HG03045 (cell line): ENCODE results near the gene TMEM239.
"Not testable (repeated sequence)": the region's sequence is repeated elsewhere in the genome, so short reads cannot be mapped to it uniquely, and the experiment has no call there.

Source experiments
- ATAC-seq: cut with Tn5 transposase; IDR thresholded peaks from one replicate; pipeline ENCODE4 v1.9.1; 2021; ENCODE audit warnings: mild to moderate bottlenecking, moderate library complexity; ENCODE audit not compliant: unreplicated experiment

The TMEM239 gene

DNA sequence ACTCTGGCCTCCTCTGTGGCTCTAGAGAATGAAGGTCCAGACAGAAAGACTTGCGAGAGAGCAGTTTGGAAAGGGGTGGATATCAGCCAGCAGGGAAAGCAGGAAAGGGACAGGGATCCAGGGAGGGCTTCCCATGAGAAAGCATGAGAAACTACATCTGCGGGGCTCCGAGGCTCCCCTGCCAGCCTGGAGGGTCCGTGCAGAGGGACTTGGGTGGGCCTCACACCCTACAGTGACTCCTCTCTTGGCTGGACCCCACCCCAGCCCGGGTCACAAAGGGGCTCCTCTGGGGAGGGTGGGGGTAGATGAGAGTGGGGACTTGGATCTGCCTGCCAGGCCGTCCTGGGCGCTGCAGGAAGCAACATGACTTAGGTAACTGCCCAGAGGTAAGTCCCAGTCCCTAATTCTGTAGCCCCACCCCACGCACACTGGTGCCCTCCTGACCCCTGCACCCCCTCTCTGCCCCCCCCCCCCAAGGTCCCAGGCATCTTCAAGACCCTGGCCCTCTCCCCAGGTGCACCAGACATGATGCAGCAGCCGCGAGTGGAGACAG lies at the start of gene TMEM239:
Gene TMEM239 (plus strand): TSS at position 335 of the 553 bp plus-strand sequence. CDS start 191 bp downstream, at position 526.
- ATAC-seq = no peak

DNA sequence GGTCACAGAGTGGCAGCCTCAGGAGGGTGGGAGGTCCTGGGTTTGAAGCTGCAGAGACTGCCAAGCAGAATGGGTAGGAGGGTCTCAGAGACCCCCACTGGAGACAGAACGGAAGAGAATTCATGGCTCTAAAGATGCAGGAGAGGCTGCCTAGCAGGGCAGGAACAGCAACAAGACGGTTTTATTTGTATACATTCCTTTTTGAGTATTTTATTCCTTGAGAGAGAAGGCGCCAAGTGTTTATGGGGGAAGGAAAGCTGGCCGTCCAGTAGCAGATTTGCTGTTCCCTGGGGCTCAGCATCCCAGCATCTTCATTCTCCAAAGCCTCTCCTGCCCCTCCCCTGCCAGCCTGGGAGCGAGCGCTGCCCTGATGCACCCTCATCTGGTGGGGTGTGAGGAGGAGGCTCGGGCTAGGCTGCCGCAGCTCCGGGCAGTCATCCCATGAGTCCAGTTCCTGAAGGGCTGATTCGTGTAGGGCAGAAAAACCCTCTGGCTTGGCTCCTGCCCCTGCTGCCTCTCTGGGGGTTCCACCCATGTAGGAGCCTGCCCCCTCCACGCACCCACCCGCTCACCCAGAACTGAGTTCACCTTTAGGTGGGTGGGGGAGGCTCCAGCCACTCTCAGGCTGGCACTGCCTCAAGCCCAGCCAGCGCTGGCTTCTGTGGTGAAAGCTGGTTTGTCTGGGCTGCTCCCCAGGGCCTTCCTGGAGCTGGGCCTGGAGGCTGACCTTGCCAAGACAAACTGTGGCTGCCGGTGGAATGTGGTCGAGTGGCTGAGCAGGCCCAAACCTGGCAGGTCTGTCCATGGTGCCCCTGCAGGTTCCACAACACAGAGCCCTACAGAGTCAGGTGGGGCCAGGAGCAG lies 48.2 kb upstream of the TMEM239 start:
- ATAC-seq = no peak

DNA sequence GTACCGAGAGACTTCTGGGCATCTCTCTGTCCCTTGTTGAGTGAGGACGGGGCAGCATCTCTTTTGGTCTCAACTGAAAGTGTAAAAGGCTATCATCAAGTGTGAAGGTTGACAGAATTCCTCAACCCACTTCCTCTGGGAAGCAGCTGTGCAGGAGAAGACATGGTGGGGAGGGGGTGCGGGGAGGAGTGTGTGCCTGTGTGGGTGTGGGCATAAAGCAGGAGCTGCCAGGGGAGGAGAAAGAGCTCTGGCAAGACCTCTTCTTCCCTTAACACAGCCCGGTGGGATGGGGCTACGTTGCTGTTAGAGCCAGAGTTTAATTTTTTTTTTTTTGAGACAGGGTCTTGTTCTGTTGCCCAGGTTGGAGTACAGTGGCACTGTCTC lies 47.5 kb upstream of the TMEM239 start:
- ATAC-seq = no peak

DNA sequence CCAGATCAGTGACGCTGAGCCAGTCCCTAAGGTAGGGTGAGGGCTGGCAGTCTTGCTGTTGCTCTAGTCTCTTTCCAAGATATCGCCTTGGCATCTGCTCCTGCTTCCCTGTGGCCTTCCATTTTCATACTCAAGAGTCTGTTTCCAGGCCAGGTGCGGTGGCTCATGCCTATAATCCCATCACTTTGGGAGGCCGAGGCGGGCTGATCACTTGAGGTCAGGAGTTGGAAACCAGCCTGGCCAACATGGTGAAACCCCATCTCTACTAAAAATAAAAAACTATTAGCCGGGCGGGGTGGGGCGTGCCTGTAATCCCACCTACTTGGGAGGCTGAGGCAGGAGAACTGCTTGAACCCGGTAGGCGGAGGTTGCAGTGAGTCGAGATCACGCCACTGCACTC lies 46.1 kb upstream of the TMEM239 start:
- not testable (repeated sequence) for ATAC-seq

DNA sequence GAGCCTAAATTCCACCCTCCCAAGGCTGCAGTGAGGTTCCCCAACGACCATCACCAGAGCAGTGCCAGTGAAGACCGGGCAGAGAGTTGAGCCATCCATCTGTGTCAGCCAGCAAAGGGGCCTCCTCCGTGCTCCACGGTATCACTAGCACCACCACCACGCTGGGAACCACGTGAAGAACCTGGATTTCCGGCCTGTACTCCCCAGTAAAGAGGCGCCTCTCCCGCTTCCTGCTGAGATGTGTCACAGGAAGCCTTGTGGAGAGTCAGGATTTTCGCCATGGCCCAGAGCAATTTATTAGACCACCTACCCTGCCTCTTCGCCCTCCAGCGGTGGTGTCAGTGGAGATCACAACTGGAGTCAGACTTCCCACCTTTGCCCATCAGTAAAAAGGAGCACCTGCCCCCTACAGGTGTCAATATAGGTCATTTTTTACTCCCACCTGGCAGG lies 44.5 kb upstream of the TMEM239 start:
- ATAC-seq = no peak

DNA sequence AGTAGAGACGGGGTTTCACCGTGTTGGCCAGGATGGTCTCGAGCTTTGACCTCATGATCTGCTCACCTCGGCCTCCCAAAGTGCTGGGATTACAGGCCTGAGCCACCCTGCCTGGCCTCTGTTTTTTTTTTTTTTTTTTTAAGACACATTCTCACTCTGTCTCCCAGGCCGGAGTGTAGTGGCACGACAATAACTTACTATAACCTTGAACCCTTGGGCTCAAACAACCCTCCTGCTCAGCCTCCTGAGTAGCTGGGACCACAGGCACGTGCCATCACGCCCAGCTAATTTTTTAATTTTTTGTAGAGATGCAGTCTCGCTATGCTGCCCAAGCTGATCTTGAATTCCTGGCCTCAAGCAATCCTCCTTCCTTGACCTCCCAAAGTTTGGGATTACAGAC lies 42.4 kb upstream of the TMEM239 start:
- ATAC-seq = no peak

DNA sequence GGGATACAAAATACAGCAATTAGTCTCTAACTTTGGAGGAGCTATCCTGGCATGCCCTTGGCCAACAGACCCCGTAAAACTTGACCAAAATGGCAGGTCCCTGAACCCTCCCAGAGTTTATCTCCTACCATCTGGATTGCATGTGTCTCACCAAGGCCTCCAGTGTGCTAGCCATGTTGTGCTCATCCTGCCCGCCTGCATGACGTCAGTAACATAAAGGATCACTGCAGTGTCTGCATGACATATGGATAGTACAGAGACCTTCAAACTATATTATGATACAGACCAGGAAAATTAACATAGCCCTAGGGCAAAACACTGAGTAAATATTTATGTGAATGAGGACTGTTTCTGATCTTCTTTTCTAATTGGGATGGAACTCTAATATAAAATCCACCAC lies 41.0 kb upstream of the TMEM239 start:
- ATAC-seq = no peak

DNA sequence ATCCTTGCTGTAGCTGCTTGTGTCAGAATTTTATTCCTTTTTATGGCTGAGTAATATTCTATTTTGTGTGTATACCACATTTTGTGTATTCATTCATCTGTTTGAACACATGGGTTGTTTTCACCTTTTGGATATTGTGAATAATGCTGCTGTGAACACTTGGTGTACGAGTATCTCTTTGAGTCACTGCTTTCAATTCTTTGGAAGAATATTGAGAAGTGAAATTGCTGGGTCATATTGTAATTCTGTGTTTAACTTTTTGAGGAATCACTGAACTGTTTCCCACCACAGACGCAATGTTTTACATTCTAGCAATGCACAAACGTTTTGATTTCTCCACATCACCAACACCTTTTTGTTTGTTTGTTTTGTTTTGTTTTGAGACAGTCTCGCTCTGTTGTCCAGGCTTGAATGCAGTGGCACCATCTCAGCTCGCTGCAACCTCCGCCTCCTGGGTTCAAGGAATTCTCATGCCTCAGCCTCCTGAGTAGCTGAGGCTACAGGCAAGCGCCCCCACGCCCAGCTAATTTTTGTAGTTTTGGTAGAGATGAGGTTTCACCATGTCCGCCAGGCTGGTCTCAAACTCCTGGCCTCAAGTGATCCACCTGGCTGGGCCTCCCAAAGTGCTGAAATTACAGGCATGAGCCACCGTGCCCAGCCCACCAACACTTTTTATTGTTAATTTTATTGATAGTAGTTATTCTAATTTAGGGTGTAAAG lies 37.4 kb upstream of the TMEM239 start:
- no peak for ATAC-seq

DNA sequence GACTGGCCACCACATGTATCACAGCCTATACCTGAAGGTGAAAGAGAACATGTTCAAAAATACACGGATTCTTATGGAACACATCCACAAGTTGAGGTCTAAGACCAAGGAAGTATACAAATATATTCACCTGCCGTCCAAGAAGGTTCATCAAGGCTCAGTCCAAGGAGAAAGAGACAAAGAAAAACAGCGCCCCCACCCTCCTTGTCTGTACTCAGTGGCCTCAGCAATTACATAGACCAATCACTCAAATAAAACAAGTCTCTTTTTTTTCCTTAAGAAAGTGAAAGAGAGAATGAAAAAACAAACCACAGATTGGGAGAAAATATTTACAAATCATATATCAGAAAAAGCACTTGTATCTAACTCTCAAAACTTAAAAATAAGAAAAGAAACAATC lies 35.2 kb upstream of the TMEM239 start:
- no peak for ATAC-seq

DNA sequence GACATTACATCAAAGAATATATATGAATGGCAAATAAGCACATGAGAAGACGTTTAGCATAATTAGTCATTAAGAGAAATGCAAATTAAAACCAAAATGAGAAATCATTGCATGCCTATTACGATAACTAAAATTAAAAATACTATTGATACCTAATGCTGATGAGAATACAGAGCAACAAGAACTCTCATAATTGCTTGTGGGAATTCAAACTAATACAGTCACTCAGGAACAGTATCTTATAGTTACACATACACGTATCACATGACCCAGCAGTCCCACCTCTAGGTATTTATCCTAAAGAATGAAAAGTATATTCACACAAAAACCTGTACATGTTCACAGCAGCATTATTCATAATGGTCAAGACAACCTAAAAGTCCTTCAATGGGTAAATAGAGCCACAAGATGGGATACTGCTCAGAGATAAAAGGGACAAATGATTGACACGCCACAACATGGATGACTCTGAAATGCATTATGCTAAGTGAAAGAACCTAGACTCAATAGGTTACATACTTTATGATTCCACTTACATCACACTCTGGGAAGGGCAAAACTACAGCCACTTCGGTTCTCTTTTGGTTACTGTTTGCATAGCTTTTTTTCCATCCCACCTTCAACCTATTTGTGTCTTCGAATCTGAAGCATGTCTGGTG lies 32.1 kb upstream of the TMEM239 start:
- ATAC-seq = no peak

DNA sequence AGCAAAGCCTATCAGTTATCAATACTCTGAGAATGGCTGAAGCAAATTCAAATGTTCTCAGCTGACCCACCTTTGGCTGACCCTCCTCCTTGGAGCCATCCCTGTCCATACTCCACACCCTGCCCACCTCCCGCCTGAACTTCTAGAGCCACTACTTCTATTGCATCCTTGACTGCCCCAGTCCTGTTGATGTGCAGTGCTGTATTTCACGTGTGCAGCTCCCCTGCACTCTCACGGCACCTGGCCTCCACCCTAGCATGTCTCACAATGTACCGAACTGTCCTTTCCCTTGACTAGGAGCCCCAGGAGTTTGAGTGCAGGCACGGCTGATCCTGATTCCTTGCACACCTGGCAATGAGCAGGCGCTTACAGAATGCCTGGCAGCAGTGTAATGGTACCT lies 22.7 kb upstream of the TMEM239 start:
- ATAC-seq = no peak

DNA sequence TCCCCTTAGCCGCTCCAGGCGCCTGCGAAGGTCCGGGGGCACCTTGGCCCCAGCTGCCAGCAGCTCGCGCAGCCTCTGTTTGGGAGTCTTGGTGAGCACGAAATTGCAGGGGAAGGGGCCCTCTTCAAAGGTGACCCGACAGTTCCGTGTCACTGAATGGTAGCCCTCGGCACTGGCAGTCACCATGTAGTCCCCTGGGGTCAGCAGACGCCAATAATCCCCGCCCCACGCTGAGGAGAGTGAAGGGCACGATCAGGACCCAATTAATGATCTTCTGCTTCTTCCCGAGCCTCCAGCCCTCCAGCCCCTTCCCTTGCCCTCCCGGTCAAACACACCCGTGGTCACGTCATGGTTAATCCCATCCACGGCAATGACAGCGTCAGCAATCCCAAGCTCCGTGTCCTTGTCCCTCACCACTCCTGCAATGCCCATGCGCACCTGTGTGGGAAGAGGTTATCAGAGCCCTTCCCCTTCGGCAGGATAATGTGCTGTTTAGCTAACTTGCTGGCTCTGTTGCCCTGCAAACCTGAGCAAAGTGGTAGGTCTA lies 21.9 kb upstream of the TMEM239 start:
- ATAC-seq = no peak

DNA sequence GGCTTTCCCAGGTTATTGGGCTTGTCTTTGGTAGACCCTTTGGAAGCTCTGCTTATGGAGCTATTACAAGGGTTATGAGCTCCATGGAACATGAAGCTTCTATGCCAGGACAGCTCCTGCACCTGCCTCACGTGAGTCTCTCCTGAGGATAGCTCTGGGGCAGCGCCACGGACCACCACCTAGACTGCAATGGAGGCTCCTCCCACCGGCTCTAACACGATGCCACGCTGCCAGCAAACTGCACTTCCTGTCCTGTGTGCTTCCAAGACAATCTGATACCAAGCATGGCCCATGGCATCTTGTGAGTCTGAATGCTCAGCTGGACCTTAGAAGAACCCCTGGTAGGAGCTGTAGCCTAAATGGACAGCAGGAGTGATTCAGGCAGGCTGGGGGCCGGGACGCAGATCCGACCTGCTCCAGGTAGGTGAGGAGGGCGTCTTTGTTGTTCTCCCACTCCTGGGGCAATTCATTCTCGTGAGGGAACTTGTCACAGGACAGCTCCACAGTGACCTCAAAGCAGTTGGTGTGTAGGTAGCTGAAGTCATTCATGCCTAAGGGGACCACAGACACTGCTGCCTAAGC lies 21.2 kb upstream of the TMEM239 start:
- no peak for ATAC-seq

DNA sequence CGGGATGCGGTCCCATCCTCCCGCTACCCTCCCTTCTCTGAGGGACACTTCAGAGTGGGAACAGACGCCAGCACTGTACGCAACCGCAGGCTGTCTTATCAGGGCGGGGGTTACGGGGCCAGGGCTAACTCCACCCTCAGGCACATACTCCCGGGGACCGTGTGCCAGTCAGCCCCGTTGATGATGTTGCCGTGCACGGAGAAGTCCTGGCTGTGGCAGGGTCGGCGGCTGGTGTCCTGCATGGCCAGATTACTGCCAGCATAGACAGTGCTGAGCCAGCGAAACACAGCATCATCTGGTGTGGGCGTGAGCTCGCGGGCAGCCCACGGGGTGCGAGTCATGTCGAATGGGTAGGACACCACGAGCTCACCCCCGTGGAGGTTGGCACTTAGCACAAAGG lies 20.7 kb upstream of the TMEM239 start:
- ATAC-seq = no peak

DNA sequence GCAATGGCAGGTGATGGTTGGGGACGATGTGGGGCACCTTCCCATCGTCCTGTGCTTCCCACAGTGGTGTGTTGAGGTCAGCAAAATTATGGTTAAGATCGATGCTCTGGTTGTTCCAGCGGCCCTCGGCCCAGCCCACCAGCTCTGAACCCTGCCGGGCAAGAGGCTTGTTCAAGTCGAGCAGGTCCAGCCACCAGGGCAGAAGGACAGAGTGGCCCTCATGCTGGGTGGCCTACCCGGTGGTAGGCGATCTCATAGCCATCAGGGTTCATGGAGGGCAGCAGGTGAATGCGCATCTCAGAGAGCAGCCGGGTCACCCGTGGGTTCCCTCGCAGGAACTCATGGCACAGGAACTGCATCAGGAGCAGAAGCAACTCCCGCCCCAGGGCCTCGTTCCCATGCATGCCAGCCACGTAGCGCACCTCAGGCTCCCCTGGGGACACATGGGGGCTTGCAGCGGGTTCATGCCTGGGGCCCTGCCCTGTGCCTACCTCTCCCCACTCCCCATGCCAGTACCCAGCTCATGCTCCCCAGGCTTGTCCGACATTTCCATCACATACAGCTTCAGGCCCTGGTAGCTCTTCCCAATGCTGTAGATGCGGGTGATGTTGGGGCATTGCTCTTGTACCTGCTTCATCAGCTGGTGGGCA lies 20.0 kb upstream of the TMEM239 start:
- no peak for ATAC-seq

DNA sequence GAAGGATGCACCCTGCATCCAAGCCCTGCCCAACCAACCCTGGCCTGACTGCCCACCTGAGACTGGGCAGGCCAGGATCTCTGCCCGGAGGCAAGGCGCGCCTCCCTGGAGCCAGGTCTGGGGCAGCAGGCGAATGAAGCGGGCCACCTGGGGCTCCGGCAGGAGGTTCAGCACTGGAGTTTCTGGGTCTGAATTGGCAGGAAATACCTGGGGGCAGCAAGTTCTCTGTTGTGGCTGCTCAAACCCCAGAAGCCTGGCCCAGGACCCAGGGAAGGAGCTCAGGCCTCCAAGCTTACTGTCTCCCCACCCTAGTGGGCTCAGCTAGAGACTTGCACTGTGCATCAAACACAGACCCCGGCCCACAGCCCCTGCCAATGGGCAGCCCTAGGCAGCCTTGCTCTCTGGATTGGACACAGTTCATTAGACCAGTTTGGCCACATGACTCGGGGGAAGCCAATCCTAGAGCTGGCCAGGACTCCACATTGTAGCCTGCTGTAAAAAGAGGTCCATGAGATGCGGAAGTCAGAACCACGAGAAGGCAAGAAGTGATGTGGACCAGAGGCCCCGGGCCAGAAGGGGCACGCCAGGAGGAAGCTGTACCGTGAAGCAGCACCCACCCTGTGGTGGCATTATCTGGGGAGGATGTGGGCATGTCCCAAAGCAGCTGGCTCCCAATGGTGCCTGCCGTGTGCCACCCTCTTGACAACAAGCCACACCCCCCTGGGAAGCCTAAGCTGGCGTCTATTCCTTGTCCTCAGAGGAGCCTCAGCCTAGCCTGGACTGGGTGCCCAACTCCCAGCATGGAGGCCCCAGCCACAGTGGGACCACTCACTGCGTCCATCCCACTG lies 18.8 kb upstream of the TMEM239 start:
- no peak for ATAC-seq

DNA sequence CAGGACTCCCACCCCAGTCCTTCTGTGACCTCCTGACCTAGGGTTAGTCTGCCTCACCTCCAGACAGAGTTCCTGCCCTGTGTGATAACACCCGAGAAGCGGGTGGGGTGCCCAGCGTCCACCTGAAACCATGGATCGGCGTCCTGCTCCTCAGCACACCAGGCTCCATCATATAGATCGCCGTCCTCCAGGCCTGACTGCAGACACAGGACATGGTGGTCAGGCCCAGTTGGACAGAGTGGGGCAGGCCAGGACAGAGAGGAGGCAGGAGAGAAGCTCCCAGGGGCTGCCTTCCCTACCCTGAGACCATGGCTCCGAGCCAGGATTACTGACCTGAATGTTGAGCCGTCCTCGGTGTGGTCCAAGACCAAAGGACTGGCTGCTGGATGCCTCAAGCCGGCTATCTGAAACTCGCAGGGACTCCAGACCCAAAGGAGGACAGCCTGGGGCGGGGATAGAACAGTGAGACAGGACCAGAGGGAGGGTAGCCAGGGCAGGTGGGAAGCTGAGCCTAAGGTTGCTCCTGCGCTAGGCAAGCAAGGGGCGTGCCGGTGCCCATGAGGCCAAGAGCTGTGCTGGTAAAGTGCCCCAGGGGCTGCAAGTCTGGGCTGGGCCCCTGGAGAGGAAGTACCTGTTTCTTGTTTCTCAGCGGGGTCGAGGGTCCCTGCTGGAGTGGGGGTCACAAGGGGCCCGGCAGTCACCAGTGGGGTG lies 17.9 kb upstream of the TMEM239 start:
- ATAC-seq = no peak

DNA sequence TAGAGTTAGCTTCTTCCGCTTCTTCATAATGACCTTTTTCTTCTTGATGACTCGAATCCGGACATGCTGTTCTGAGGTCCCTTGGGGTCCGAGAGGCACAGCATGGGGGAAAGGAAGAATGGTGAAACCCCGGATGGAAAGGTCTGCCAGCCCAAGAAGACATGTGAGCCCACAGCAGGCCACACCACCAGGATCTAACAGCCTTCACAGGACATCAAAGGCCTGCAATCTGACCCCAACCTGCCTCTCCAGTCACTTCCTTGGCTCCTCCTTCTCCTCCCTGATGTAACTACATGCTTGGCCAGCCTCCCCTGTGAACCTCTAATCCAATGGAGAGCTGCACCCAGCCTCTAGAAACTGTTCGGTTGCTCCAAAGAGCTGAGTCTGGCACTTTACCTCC lies 17.4 kb upstream of the TMEM239 start:
- no peak for ATAC-seq

DNA sequence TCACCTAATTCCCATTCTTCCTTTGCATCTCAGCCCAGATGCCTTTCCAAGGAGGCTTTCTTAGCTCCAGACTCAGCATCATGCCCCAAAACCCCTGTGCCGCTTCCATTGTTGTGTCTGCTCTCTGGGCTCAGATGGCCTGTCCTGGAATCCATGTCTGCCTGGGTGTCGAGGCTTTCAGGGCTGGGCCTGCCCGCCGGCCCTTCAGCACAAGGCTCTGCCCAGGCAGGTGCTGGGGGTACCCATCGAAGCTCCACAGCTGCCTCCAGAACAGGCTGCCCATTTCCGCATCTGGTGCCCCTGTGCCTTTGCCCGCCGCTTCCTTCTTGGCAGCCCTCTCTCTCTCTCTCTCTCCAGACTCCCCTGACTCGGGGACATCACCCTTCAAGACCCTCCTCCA lies 16.9 kb upstream of the TMEM239 start:
- ATAC-seq = no peak
